GM18507 (cell line): ENCODE measurements around the gene PRXL2B.
"Not testable (repeated sequence)": the region's sequence is repeated elsewhere in the genome, so short reads cannot be mapped to it uniquely, and the experiment has no call there.

Experiments used
- DNase-seq: peaks from one replicate; pipeline ENCODE4 v3.0.0; 2011; ENCODE audit warnings: low read depth; ENCODE audit not compliant: insufficient read length; ENCODE audit errors: extremely low spot score
- FAIRE-seq: peaks from 2 replicates; lab custom pipeline; 2011; peaks lifted over from hg19 to GRCh38; lab: Jason Lieb, UNC

Gene PRXL2B

DNA sequence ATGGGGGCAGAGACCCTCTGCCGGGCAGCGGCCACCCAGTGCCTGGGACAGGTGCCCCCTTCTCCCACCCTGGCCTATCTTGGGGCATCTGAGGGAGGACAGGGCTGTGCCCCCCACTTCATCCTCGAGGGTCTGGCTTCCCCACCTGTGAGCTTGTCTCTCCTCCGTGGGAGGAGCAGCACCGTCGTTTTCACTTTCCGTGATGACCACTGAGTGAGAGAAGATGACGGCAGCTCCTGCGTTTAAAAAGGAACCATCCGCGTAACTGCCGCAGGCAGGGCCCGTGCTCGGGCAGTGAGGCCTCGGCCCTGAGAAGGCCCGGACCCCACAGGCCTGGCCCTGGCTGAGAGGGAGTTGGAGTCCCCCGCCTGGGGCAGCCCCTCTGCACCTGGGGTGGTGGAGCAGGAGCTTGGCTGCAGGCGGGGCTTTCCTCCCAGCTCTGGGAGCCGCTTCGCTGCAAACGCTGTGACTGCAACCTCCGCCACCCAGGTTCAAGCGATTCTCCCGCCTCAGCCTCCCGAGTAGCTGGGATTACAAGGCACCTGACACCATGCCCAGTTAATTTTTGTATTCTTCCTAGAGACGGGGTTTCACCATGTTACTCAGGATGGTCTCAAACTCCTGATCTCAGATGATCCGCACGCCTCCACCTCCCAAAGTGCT lies 37.1 kb upstream of the PRXL2B start:
- not testable (repeated sequence) for FAIRE-seq, DNase-seq

DNA sequence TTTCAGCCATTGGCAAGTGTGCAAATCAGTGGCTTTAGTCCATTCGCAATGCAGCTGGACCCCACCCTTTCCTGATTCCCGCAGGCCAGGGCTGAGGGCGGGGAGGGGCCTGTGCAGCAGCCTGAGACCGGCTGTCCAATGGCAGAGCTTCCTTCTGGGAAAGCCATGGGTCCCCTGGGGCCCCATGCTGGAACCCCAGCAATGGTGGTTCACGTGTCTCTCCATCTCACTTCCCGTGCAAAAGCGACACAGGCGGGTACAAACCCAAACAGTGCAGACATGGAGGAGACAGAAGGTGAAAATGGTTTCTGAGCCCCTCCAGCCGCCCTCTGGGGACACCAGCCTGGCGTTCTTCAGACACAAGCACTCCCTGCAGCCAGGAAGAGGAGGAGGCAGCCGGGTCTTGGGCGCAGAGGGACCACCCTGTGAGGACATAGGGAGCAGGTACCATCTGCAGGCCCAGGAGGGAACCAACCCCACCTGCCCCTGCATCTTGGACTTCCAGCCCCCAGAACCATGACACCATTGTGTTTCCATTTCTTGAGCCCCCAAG lies 36.2 kb upstream of the PRXL2B start:
- not testable (repeated sequence) for DNase-seq
- FAIRE-seq: peak; percentile 100

DNA sequence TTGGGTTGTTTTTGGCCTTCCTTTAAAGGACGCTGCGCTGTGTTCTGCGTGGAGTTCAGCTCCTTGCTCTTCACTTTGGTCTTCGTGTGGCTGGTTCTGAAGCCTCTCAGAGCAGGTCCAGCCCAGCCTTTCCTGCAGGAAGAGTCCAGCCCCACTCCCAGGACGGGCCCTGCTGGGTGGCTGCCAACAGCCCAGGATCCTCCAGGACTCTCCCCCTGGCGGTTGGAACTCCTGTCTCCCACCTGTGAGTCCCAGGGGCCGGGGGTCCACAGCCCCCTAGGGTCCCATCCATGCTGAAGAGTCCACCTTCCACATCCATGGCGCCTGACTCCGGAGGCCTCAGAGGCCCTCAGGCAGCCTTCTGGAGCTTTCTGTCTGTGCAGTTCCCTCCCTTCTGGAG lies 35.0 kb upstream of the PRXL2B start:
- not testable (repeated sequence) for FAIRE-seq, DNase-seq

DNA sequence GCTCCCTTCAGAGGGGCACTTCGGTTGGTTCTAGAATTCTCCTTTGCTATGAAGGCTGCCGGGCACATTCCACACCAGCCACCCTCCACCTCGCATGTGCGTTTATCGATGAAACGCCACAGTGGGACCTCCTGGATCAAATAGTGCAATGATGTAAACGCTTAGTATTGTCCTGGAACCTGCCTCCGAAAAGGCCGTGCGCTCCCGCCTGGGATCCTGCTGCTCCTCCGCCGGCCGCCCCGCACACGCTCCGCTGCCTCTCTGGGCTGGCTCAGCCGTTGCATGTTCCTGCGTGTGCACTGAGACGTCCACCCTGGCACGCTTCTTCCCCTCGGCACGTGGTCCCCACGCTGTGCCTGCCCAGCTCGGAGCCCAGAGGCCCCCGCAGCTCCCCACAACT lies 34.4 kb upstream of the PRXL2B start:
- no peak for FAIRE-seq
- no peak for DNase-seq

DNA sequence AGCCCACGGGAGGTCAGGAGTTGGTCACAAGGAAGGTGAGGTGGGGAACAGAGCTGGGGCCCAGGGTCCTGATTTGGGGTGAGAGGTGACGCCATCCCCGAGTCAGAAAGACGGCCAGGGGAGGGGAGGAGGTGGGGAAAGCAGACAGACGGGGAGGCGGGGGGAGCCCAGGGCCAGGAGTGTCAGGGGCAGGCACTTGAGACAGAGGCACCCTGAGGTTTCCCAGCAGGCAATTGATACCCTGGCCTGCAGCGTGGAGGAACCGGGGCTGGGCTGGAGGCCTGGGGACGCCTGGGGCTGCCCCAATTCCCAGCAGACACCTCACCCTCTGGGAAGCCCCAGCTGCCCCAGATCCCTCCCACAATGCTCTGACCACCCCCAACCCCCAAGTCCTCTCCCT lies 33.5 kb upstream of the PRXL2B start:
- not testable (repeated sequence) for DNase-seq
- FAIRE-seq: peak; percentile 71

DNA sequence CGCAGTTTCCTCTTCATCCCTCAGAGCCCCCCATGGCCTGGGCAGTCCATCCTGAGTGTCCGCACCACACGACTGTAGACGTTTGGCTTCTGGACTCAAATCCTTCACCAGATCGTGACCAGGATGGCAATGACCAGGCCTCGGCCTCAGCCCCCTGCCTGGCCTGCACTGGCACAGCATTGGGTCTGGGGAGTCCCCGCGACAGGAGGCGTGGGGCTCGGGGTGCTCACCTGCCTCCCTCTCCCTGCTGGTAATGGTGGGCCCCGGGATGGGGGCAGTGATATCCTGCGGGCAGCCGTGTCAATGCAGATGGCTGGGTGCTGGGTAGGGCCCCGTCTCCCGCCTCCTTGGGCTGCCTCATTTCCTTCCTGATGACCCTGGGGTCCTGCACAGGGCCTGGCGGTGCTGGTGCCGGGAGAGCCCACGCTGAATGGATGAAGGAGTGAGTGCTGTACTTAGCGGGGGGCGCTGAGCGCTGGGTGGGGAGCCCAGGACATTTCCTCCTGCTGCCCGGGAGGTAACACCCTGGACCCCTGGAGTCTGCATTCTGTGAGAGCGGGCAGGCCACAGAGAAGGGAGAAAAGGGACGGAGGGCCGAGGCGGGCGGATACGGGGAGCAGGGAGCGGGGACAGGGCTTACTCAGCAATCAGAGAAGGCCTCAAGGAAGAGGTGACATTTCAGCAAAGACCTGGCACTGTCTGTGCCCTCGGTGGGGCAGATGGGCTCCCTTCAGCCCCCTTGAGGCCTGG lies 32.5 kb upstream of the PRXL2B start:
- FAIRE-seq (no peak), DNase-seq (no peak)

DNA sequence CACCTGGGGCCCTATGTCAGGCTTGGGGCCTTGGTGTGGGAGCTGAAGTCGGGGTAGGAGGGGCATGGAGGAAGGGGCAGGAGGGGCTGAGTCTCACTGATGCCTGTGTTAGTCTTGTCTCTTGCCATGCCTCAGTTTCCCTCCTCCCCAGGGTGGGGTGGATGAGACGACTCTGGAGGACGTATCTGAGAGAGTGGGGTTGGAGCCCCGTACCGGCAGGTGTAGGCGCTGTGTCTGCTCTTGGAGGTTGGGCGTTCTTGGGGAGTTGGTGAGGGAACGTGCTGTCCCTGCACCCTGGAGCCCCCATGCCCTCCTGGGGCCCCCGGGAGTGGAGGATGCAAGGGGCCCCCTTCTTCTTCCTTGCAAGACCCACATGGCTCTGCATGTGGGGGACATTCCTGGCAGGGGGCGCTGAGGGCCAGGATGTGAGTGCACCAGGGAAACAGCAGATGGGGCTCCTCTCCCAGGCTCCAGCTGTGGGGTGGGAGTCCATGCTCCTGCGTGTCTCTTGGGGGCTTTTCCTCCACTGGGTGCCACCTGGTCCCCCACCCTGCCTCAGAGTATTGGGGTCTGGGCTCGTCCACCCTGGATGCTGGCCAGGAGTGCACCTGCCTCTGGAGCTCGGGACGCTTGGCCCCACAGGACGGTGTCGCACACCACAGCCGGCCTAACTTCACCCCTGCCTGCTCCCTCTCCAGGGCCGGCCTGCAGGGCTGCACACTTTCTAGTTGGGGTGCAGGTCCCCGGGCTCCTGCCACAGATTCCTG lies 31.8 kb upstream of the PRXL2B start:
- DNase-seq (no peak), FAIRE-seq (peak; percentile 76)

DNA sequence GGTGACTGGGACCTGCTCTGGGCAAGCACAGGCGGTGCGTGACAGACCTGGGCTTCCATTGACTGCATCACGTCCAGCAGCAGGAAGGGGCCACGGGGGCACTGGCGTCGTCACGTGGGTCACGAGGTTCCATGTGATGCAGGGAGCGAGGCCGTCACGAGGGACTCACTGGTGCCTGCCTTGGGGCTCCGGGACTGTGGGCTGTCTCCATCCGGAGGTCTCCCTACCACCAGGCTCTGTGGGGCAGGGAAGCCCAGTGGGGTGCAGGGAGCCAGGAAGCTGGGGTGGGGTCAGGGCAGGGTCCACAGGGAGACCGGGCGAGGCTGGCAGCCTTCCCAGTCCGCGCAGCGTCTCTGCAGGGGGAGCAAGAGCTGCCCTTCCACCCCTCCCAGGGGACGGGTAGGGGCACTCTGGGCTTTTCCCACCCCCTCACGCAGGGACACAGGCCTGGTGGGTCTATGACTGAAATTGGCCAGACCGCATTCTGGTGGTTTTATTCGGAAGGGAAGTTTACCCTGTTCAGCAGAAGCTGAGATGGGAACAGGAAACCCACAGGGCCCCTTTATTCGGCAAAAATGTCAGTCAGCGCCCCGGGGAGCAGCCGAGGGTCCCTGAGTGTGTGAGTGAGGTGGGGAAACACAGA lies 30.8 kb upstream of the PRXL2B start:
- no peak for DNase-seq
- no peak for FAIRE-seq

DNA sequence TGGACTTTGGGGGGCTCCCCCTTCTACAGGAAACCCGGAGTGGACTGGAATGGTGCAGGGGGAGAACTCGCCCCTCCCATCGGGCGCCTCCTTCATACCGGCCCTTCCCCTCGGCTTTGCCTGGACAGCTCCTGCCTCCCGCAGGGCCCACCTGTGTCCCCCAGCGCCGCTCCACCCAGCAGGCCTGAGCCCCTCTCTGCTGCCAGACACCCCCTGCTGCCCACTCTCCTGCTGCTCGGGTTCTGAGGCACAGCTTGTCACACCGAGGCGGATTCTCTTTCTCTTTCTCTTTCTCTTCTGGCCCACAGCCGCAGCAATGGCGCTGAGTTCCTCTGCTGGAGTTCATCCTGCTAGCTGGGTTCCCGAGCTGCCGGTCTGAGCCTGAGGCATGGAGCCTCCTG lies 30.3 kb upstream of the PRXL2B start, which contains the start of gene TNFRSF14:
Gene TNFRSF14 (plus strand): TSS at position 95 of the 401 bp plus-strand sequence. CDS start 294 bp downstream, at position 389.
- FAIRE-seq (peak; percentile 95), DNase-seq (no peak)

DNA sequence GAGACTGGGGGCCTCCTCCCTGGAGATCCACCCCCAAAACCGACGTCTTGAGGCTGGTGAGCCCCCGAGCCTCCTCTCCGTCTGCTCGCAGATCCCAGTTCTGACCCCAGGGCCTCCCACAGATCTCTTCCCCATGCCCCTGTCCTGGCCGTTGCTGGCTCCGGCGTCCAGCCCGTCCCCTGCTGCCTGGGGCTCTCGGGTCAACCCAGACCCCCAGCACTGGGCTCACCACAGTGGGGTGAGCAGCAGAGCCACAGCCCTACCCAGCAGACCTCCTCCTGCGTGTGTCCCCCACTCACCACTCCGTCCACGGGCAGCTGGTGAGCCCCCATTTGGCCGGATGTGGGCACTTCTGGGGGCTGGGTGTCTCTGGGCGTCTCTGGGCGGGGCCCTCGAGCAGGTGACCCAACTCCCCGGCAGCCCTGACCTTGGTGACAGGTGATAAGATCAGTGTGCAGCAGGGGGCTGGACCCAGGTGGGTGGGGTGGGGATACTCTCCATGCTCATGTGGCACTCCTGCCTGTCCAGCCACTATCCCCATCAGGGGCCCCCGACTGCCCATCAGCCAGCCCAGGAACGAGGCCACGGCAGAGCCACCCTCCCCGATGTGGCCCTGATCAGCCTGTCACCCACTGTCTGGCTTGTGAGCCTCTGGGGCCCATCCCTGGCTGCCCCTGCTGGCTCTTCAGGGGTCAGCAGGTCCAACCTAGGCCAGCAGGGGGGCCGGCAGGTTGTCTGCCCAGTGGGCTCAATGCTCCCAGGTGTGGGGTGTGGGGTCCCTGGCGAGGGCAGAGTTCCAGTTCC lies 29.7 kb upstream of the PRXL2B start:
- no peak for DNase-seq
- FAIRE-seq: no peak

DNA sequence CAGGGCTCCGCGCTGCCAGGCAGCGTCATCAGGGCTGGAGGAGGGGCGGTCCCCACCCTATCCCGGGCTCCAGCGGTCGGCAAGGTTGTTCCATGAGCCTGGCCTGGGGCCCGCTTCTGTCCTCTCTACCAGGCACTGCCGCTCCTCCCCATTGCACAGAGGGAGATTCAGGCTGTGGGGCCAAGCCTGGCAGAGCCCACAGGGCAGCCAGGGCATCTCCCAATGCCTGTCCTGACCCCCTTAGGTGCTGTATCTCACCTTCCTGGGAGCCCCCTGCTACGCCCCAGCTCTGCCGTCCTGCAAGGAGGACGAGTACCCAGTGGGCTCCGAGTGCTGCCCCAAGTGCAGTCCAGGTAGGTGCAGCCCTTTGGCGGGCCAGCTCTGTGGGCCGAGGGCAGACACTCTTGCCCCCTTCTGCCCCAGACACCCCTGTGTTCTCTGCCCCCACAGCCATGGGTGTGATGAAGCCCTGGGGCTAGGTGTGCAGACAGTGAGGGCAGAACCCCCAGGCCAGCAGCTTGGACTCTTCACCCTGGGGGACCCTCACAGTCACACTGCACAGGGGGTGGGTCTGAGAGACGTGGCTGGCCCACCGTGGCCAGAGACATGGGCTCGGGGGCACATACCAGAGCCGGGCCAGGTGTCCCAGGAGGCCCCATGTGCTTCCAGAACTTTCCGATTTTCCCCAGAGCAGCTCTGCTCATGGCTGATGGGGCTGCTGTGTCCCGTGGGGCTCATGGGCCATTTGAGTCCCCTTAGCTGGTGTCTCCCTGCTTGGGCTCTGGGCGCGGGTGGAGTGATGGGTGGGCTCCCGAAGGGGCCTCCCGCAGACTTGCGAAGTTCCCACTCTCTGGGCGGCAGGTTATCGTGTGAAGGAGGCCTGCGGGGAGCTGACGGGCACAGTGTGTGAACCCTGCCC lies 28.8 kb upstream of the PRXL2B start:
- FAIRE-seq: no peak

DNA sequence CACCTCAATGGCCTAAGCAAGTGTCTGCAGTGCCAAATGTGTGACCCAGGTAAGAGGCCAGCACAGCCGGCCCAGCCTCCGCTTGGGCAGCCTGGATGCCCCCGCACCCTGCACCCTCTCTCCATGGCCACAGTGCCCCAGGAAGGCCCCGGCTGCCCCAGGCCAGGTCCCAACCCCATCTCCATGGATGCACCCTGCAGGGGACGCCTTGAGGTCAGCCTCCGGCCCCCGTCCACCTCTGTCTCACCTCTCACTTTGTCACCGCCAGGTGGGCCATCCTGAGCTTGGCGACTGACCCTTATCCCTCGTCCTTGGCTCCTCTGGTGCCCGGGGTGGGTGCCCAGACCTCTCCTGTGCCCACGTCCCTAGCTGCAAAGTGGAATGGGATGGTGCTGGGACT lies 28.2 kb upstream of the PRXL2B start:
- no peak for DNase-seq
- FAIRE-seq: no peak

More for the DNA sequence above, 28.8 kb upstream of the PRXL2B start:
- DNase-seq: no peak

DNA sequence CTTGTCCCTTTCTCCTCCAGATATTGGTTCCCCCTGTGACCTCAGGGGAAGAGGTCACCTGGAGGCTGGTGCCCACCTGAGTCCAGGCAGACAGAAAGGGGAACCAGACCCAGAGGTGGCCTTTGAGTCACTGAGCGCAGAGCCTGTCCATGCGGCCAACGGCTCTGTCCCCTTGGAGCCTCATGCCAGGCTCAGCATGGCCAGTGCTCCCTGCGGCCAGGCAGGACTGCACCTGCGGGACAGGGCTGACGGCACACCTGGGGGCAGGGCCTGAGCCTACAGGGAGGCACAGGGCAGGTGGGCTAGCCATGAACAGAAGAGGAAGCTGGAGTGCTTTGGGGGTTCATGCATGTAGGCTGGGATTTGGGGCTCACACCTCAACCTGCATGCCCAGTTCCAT lies 27.7 kb upstream of the PRXL2B start:
- FAIRE-seq: no peak

DNA sequence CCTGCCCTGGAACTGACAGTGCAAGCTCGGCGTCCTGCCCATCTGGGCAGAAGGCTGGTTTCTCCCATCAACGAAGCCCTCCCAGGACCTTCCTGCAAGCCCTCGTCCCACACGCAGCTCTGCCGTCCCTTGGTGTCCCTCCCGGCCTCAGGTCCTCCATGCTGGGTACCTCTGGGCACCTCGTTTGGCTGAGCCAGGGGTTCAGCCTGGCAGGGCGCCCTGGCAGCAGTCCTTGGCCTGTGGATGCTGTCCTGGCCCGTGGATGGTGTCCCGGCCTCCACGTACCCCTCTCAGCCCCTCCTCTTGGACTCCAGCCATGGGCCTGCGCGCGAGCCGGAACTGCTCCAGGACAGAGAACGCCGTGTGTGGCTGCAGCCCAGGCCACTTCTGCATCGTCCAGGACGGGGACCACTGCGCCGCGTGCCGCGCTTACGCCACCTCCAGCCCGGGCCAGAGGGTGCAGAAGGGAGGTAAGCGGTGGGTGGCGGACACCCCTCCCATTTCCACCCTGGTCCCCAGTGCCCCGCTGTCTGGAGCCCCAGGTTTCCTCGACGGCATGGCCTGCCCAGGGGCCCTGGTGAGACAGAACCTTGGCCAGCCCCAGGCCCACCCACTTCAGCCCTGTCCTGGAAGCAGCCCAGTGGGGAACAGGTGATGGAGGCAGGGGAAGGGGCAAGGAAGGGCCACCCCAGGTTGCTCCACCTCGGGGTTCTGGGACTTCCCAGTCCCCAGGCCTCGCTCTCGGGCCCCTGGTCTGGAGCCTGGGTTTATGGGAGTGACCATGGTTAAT lies 26.9 kb upstream of the PRXL2B start:
- no peak for DNase-seq
- FAIRE-seq: no peak

More for the DNA sequence above, 27.7 kb upstream of the PRXL2B start:
- no peak for DNase-seq

DNA sequence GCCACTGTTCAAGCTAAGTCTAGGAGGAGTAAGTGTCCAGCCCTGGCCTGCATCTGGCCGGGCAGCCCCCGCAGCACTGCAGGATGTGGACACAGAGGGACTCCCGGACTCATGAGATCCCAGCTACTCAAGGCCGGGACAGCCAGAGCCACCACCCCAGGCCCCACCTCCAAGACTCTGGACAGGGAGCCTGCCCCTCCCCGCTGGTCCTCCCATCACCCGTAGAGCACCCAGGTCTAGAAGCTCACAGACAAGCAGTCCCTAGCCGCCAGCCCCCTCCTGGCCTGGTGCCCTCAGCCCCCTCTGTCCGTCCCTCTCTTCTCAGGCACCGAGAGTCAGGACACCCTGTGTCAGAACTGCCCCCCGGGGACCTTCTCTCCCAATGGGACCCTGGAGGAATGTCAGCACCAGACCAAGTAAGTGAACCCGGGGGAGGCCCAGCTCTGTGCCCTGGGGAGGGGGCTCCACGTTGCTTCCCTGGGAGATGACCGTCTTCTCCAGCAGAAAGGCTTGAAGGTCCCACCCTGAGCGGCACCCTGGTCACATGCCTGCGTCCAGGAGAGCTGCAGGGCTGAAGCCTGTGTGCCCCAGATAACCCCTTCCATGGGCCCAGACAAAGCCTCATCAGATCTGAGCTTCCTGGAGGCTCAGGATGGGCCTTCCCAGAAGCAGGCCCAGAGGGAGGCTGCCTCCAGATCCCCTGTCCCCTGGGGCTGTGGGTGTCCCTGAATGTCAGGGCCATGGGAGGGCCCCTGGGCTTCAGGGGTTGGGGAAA lies 26.1 kb upstream of the PRXL2B start:
- FAIRE-seq (no peak), DNase-seq (no peak)

DNA sequence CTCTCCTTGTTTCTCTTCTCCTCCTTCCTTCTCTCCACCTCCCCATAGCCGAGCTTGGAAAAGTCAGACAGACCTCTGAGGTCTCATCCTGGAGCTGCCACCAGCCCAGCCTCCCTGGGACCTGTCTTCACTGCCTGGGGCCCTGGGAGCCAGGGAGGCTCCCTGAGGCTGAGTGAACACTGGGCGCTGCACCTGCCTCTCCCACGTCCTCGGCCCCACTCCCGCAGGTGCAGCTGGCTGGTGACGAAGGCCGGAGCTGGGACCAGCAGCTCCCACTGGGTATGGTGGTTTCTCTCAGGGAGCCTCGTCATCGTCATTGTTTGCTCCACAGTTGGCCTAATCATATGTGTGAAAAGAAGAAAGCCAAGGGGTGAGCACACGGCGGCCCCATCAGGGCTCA lies 25.1 kb upstream of the PRXL2B start:
- FAIRE-seq (no peak), DNase-seq (no peak)
